HG02885 (cell line): ENCODE data around the gene ADCY2.

Experiments used
- ATAC-seq: cut with Tn5 transposase; IDR thresholded peaks from one replicate; pipeline ENCODE4 v1.9.1; 2021; ENCODE audit warnings: mild to moderate bottlenecking; ENCODE audit not compliant: unreplicated experiment, poor library complexity

Gene ADCY2

GRCh38 chr5:7435503-7435902 lies 39.6 kb downstream of the ADCY2 start:
- no peak for ATAC-seq

- no peak for ATAC-seq
Measured at GRCh38 chr5:7436521-7436920, 40.6 kb downstream of the ADCY2 start.

DNA sequence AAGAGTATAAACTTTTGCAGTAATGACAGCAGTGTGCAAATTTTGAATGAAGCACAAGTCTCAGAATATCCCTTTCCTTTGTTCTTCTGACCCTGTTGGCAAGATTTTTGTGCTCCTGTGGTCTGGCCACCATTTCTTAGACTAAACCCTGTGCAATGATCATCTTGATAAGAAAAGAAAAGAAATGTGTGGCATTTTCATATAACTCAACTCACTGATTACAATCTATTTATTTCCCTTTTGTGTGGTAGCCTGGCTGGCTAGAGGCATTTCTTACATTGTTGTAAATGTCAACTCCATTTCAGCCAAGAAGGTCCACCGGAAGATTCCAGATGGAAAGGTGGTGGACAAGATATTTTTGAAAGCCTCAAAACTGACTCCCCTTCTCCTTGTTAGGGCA lies 41.9 kb downstream of the ADCY2 start:
- ATAC-seq, result no peak

- no peak for ATAC-seq
Measured at GRCh38 chr5:7445068-7445467, 49.1 kb downstream of the ADCY2 start.

DNA sequence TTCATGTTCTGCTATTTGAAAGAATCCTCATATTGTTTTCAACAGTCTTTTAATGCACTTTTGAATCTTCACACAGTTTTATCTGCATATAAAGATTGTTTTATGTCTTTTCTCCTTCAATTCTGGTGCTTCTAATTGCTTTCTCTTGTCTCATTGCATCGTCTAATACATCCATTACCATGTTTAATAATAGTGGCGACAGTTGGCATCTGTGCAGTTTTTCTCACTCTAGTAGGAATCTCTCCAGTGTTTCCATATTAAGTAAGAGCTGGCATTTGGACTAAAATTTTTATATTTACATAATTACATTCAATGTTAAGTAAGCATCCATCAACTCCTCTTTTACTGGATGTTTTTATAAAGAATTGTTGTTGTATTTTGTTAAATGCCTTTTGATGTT lies 49.9 kb downstream of the ADCY2 start:
- no peak for ATAC-seq

DNA sequence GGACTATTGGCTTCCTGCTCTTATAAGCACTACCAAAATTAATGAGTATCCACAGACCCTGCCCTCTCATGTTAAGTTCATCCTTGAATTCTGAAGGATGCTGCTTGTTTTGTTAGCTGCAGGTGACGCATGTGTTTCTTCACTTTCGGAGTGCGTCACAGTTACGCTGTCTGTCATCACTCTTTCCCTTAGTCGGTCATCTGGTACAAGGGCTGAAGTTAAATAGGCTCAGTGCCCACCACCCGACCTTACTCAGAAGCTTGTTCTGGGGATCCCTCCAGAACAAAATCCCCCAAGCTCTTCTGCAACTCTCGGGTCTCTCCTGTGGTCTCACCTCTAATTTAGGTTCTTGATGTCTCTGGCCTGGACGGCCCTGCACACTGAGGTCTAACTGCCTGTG lies 51.0 kb downstream of the ADCY2 start:
- no peak for ATAC-seq

DNA sequence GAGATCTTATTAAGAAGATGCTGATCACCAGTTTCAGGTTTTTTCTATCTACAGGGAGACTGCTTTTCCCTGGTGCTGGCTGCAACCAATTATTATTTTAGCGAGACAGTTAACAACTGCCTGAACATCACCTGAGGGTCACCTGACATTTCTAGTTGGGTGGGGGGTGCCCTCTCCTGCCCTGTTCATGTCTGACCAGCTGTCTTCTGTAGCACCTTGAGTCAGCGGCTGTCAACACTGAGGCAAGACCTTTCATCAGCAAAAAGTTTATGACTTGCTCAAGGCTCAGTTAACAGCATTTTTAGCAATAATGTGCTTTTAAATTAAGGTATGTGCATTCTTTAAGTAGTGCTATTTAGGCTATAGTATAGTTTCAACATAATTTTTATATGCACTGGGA lies 58.0 kb downstream of the ADCY2 start:
- no peak for ATAC-seq

DNA sequence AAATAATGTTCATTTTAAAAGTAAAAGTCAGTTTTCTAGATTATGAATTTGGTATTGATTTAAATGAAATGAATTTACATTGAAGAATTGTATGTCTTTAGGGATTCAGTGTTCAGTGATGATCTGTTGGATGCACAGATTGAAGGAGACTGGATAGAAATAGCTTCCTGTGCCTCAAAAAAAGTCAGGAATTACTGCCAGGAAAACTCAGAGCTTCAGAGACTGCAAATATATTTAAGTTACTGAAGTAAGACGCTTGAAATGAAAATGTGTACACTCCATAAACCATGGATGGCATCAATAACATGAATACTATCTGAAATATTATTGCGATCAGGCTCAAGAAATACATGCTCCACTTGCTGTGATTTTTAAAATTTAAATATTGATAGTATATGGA lies 60.3 kb downstream of the ADCY2 start:
- no peak for ATAC-seq

- ATAC-seq, result no peak
Measured at GRCh38 chr5:7461371-7461770, 65.4 kb downstream of the ADCY2 start.

DNA sequence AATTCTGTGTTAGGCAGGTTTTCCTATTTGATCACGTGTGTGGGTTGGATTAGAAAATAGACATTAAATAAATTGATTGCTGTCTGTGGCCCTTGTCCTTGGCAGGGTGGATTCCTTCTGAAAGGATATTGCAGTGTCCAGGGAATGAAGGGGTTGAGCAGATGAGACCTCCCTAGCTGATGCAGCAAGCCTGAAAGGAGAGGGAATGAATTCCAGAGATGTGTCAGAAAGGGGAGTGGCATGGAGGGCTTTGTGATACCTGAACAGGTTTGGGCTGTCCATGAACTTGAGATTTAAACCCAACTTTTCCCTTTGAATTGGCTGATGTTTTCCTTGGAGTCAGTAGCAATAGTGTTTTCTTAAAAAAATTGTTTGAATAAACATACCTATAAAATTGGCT lies 66.8 kb downstream of the ADCY2 start:
- no peak for ATAC-seq

GRCh38 chr5:7464182-7464581 lies 68.2 kb downstream of the ADCY2 start:
- no peak for ATAC-seq

DNA sequence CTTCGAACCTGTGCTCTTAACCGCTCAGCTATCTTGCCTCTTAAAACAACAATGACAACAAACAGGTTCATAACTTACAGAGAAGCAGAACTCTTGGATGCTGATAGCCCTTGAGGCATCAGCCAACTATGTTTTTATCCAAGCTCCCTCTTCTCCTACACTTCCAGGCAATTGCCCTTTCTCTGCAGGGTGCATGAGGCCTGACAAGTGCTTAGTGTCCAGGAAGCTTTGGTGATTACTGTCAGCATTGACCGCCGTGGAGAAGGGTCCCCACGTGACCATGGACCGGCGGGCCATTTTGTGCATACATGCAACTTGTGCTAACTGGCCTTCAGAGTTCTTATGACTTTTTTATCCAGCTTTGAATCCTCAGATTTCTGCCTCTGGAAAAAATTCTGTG lies 71.2 kb downstream of the ADCY2 start:
- ATAC-seq, result no peak

DNA sequence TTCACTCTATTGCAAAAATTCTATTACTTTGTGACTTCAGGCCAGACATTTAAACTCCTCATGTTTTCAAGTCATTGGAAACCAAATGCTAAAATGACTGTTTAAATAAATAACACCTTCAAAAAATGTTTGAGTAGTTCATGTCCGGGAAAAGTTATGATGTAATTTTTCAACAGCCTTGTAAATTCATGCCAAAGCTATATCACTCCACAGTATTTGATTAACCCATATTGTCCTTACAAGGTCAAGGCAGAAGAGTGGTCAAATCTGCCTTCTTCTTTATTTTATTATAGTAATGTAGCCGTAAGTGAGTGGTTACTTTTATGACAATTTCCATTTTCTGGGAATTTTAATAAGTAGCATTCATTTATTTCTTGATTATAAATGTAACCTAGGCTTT lies 72.8 kb downstream of the ADCY2 start:
- ATAC-seq, result no peak

DNA sequence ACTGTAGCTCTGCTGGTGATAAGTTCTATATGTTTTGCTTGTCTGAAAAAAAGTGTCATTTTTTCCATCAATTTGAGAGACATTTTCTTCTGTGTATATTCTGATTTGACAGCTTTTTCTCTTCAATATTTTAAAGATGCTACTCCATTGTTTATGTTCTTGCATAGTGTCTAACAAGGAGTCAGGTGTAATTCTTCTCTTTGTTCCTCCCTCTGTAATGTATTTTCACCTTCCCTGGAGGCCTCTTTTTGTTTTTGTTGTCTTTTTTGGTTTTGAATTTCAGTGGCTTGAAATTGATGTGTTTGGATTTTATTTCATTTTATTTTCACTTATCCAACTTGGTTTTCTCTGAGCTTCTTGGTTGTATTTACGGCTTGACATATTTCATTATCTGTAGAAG lies 75.8 kb downstream of the ADCY2 start:
- ATAC-seq, result no peak

DNA sequence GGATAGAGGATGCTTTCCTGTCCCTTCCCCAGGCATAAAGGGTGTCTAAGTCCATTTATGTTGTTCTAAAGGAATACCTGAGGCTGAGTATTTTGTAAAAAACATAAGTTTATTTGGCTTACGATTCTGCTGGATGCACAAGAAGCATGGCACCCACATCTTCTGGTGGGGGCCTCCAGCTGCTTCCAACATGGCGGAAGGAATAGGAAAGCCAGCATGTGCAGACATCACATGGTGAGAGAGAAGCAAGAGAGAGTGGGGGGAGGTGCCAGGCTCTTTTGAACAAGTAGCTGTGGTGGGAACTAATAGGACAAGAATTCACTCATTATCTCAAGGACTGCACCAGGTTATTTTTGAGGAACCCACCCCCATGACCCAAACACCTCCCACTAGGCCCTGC lies 77.2 kb downstream of the ADCY2 start:
- ATAC-seq, result no peak

DNA sequence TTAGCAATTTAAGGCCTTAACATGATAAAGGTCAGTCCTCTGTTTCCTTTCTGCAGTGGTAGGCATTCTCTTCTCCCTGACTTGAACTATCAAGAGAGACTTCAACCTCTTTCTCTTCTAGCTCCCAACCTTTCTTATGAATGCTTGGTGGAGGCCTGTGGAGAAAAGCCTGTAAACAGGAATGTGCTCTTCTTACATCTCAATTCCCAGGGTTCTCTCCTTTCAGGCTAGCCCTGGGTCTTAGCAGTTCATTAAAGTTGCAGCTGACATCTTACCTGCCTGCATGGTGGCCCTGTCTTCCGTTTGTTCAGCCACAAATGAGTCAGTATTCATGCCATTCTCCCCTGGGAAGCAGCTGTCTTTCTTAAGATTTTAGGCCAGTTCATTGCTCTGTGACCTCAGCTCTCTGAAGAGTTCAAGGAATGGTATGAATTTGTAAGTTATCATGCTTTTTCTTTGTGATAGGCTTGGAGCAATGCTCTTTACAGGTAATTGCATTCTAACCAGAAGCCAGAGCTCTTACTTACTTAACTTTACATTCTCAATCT lies 77.8 kb downstream of the ADCY2 start:
- no peak for ATAC-seq

- no peak for ATAC-seq
Measured at GRCh38 chr5:7474821-7475403, 79.0 kb downstream of the ADCY2 start.

DNA sequence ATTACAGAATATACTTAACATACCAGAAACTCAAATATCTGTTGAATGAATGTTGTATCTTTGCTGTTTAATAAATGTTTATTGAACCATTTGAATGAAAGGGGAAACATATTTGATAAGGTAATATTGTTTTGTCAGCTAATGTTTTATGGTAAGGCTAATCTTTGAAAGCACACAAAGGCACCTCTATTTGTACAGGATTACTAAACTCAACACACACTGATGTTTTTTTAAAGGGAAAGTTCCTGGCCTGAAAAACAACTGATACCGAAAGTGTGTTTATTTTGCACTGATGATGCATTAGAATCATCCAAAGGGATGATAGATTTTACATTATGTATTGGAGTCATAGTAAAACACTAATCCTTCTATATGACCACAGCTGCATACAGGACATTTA lies 82.5 kb downstream of the ADCY2 start:
- no peak for ATAC-seq

- ATAC-seq, result no peak
Measured at GRCh38 chr5:7488734-7489133, 92.8 kb downstream of the ADCY2 start.

DNA sequence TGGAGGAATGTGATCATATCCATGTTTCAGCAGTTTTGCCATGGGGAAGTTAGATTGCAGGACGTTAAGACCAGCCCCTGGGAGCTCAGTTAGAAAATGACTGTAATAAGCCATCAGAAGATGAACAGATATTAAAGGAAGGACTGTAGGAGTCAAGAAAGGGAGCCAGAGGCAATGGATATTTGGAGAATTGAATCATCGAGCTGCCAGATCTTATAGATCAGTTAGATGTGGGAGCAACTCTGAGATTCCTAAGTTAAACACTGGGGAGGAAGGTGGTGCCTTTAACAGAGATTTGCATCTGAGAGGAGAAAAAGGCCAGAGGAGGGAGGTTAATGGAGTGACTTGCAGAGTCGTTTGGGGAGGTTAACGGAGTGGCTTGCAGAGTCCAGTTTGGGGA lies 96.4 kb downstream of the ADCY2 start:
- no peak for ATAC-seq

DNA sequence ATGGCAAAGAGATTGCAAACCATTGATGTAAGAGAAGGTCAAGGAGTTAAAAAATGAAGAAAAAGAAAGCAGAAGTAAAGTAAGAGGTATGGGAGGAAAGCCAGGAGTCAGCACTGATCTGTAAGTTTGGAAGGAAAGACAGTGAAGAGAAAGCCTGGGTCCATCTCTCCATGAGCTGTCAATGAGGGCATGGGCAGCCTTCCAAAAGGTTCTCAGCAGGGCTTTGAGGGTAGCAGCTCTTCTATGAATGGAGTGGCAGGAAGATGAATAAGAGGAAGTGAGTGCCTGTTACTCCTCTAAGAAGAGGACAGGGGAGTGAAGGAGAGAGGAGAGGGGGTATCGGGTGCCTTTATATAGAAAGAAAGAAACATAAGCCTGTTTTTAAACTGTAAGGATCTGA lies 97.1 kb downstream of the ADCY2 start:
- ATAC-seq, result no peak

GRCh38 chr5:7493622-7494021 lies 97.7 kb downstream of the ADCY2 start:
- ATAC-seq, result no peak
